Fibroblast of mammary gland (primary cell): ENCODE data around the gene UTP20.

ENCODE experiments used
- DNase-seq: peaks from one replicate; pipeline ENCODE4 v3.0.0-alpha.2; 2010; ENCODE audit warnings: low read depth
- H3K4me3 ChIP-seq: 2 replicates; pipeline ENCODE4 v1.5.1; 2011; ENCODE audit warnings: low read depth, mild to moderate bottlenecking, low read length, moderate library complexity; ENCODE audit not compliant: control insufficient read depth
- CTCF ChIP-seq: conservative IDR thresholded peaks from 2 replicates; pipeline ENCODE4 v1.5.1; 2011; ENCODE audit warnings: low read depth, low read length, inconsistent platforms; ENCODE audit not compliant: control insufficient read depth, insufficient read depth

The UTP20 gene

GRCh38 chr12:101297661-101298060 lies 17.8 kb downstream of the UTP20 start:
- TF ChIP-seq CTCF: no peak
- no peak overlapping the region for H3K4me3 ChIP-seq
- DNase-seq: peak; percentile 25

GRCh38 chr12:101298426-101298825 lies 18.5 kb downstream of the UTP20 start:
- DNase-seq: peak; percentile 95
- H3K4me3 ChIP-seq: no peak overlapping the region
- TF ChIP-seq CTCF: no peak

- TF ChIP-seq CTCF: no peak
- peak; percentile 33 for DNase-seq
- no peak overlapping the region for H3K4me3 ChIP-seq
Observed at GRCh38 chr12:101299346-101299745, 19.4 kb downstream of the UTP20 start.

GRCh38 chr12:101299931-101300330 lies 20.0 kb downstream of the UTP20 start:
- no peak for TF ChIP-seq CTCF
- no peak overlapping the region for H3K4me3 ChIP-seq
- DNase-seq: peak; percentile 5

GRCh38 chr12:101302741-101303140 lies 22.8 kb downstream of the UTP20 start:
- no peak overlapping the region for H3K4me3 ChIP-seq
- no peak for TF ChIP-seq CTCF
- no peak for DNase-seq

- TF ChIP-seq CTCF: no peak
- DNase-seq: no peak
- H3K4me3 ChIP-seq: no peak overlapping the region
Observed at GRCh38 chr12:101305226-101305779, 25.4 kb downstream of the UTP20 start.

GRCh38 chr12:101305794-101306193 lies 25.9 kb downstream of the UTP20 start:
- H3K4me3 ChIP-seq: no peak overlapping the region
- DNase-seq: no peak
- no peak for TF ChIP-seq CTCF
